Thoracic aorta (tissue), 2 donors: Measurements from ENCODE around the gene FNDC11. TPM values are rescaled to one million over a fixed set of nuclear protein-coding genes. Genes with fewer than 3 reads are reported as not detected.

ENCODE experiments used
- ATAC-seq: fragments of 150-250 bp; one replicate; pipeline ENCODE4 v1.8.0; 2017; ENCODE audit warnings: low read depth; ENCODE audit not compliant: insufficient number of reproducible peaks, low FRiP score
- DNase-seq: peaks from one replicate; pipeline ENCODE4 v3.0.0-alpha.2; 2020; ENCODE audit warnings: low spot score
- H3K27ac ChIP-seq, 2 donors: fragments of 200-600 bp; sonication (generic); 1 replicate in 1 of 2; 2 replicates in 1 of 2; pipeline ENCODE4 v1.5.1; 2016; ENCODE audit warnings: mild to moderate bottlenecking in 2 of 2, moderate library complexity in 2 of 2
- H3K27me3 ChIP-seq: fragments of 200-600 bp; sonication (generic); replicated peaks from 2 replicates; pipeline ENCODE4 v1.6.0; 2016; ENCODE audit warnings: mild to moderate bottlenecking; ENCODE audit not compliant: insufficient read depth
- H3K36me3 ChIP-seq: fragments of 200-600 bp; sonication (generic); one replicate; pipeline ENCODE4 v1.5.1; 2016
- H3K4me1 ChIP-seq, 2 donors: fragments of 200-600 bp; sonication (generic); 1 replicate in 1 of 2; 2 replicates in 1 of 2; pipeline versions ENCODE4 v1.5.1 to v1.6.0; 2016; ENCODE audit warnings: low read depth in 2 of 2, mild to moderate bottlenecking in 1 of 2; ENCODE audit not compliant: control insufficient read depth in 1 of 2
- H3K4me3 ChIP-seq: fragments of 200-600 bp; sonication (generic); 2 replicates; pipeline ENCODE4 v1.5.1; 2016; ENCODE audit warnings: mild to moderate bottlenecking
- H3K9me3 ChIP-seq: fragments of 200-600 bp; sonication (generic); 2 replicates; pipeline ENCODE4 v1.5.1; 2016
- total RNA-seq, 2 donors: library from RNA; depleted of rRNA; stranded (reverse); fragments of >200 nt; gene quantifications; one replicate each; pipeline versions ENCODE4 v1.1.0 to v1.2.3, GENCODE V29; 2016
- TF ChIP-seq, protein P1 (sequence below): fragments of 200-600 bp; sonication (generic); IDR thresholded peaks from one replicate; pipeline ENCODE4 v1.5.1; 2019; ENCODE audit warnings: antibody characterized with exemption

FNDC11 gene
- under 1 TPM in 1 of 2 donors, not detected in 1; 0.54 TPM for total RNA-seq

DNA sequence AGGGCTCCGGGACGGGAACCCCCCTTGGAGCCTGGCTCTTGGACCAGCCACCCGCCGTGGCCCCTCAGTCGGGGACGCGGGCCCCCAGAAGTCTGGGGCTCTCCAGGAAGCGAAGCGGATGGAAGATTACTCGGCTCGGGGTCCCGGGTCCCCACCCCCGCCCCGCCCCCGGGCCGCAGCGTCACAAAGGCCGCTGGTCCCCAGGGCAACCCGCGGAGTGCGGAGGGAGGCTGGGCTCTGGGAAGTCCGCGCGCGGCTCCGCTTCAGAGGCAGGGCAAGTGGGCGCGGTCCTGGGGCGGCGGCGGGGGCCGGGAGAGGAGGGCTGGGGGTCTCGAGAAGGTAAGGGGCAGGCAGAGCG, at the start of gene FNDC11:
Gene FNDC11, plus strand, starts transcription at position 227 of the 358 bp plus-strand sequence. CDS start 1,505 bp downstream, outside the sequence.
- Histone ChIP-seq H3K36me3 (no peaks in the 10 kb centered on the region), H3K9me3 (no peaks in the 10 kb centered on the region), H3K4me1 (peaks cover 3 to 5% of the 10 kb centered on the region in 2 donors), H3K4me3 (peak within 1 kb of the TSS; percentile 77), H3K27me3 (no peaks in the 10 kb centered on the region), H3K27ac (no peak within 1 kb of the TSS)
- ATAC-seq, result no peak
- DNase-seq, result no peak
- TF ChIP-seq, protein P1, sequence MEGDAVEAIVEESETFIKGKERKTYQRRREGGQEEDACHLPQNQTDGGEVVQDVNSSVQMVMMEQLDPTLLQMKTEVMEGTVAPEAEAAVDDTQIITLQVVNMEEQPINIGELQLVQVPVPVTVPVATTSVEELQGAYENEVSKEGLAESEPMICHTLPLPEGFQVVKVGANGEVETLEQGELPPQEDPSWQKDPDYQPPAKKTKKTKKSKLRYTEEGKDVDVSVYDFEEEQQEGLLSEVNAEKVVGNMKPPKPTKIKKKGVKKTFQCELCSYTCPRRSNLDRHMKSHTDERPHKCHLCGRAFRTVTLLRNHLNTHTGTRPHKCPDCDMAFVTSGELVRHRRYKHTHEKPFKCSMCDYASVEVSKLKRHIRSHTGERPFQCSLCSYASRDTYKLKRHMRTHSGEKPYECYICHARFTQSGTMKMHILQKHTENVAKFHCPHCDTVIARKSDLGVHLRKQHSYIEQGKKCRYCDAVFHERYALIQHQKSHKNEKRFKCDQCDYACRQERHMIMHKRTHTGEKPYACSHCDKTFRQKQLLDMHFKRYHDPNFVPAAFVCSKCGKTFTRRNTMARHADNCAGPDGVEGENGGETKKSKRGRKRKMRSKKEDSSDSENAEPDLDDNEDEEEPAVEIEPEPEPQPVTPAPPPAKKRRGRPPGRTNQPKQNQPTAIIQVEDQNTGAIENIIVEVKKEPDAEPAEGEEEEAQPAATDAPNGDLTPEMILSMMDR, result no peak

DNA sequence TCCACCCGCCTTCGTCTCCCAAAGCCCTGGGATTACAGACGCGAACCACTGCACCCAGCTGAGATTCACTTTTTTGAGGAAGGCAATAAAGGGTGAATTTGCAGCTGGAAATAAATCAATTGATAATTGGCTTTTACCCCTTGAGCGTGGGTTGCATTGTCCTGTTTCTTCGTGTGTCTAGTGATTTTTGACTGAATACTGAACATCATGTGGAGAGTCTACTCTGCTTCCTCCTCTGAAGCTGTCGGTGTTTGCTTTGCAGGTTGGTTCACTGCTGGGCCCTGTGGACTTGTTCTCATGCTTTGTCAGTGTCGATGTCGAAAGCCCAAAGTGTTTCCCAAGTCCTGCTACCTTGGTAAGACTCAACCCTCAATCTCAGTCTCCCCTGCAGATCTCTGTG, 49.3 kb upstream of the FNDC11 start:
- H3K27ac ChIP-seq, result no peak overlapping the region
- H3K4me3 ChIP-seq, result no peak overlapping the region
- H3K36me3 ChIP-seq, result no peaks in the 10 kb centered on the region
- H3K9me3 ChIP-seq, result no peaks in the 10 kb centered on the region
- H3K4me1 ChIP-seq, result peaks cover 0 to under 1% of the 10 kb centered on the region in 2 donors
- no peak for ATAC-seq
- no peaks in the 10 kb centered on the region for H3K27me3 ChIP-seq
- no peak for DNase-seq
- TF ChIP-seq, protein P1, result no peak

- H3K36me3 ChIP-seq, result no peaks in the 10 kb centered on the region
- H3K27me3 ChIP-seq, result no peaks in the 10 kb centered on the region
- TF ChIP-seq, protein P1, result no peak
- H3K4me1 ChIP-seq, result no peaks in the 10 kb centered on the region
- DNase-seq, result no peak
- no peak overlapping the region for H3K27ac ChIP-seq
- no peaks in the 10 kb centered on the region for H3K9me3 ChIP-seq
- ATAC-seq, result no peak
- no peak overlapping the region for H3K4me3 ChIP-seq
These were observed 48.7 kb upstream of the FNDC11 start for GRCh38 chr20:63505281-63505680.

DNA sequence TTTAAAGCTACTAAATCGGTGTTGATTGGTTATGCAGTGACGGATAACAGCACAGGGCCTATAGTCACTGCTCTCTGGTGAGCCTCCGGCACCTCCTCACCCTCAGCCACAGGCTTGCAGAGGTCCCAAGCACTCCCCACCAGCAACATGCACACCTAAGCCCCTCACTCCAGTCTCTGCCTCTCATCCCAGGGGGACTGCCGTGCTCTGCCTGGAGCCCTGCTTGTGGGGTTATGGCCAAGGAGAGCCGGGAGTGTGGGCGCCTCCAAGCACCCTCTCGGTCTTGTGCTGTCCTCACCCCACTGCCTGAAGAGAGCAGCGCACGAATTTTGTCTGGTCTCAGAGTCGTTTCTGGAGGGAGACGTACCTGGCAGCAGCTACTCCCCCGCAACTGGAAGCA, 48.2 kb upstream of the FNDC11 start:
- Histone ChIP-seq H3K9me3 (no peaks in the 10 kb centered on the region), H3K27ac (no peak overlapping the region), H3K36me3 (no peaks in the 10 kb centered on the region), H3K27me3 (no peaks in the 10 kb centered on the region), H3K4me1 (no peaks in the 10 kb centered on the region), H3K4me3 (no peak overlapping the region)
- ATAC-seq (no peak), DNase-seq (no peak)
- TF ChIP-seq, protein P1, result no peak

- ATAC-seq (no peak), DNase-seq (no peak)
- no peaks in the 10 kb centered on the region for H3K9me3 ChIP-seq
- H3K27me3 ChIP-seq, result no peaks in the 10 kb centered on the region
- TF ChIP-seq, protein P1, result no peak
- no peak overlapping the region for H3K27ac ChIP-seq
- H3K4me3 ChIP-seq, result no peak overlapping the region
- no peaks in the 10 kb centered on the region for H3K4me1 ChIP-seq
- no peaks in the 10 kb centered on the region for H3K36me3 ChIP-seq
These were observed 46.7 kb upstream of the FNDC11 start for GRCh38 chr20:63507083-63507743.
